ENCODE results near the gene LOXHD1.

- TF ChIP-seq POLR2AphosphoS5 (IDR thresholded peaks at IDR 0.05) (no peak), EP300 (IDR thresholded peaks at IDR 0.05) (no peak), CTCF (IDR thresholded peaks at IDR 0.05) (no peak)
Observed at GRCh38 chr18:46554406-46555080, 102.5 kb downstream of the LOXHD1 start.
